Stromal cell of bone marrow (primary cell): Measurements from ENCODE around the gene IZUMO4.

ENCODE experiments used
- DNase-seq: peaks from one replicate; pipeline ENCODE4 v3.0.0-alpha.2; 2012; ENCODE audit warnings: low read depth

Gene IZUMO4

GRCh38 chr19:2110822-2111221, 14.1 kb downstream of the IZUMO4 start:
- no peak for DNase-seq

GRCh38 chr19:2111425-2111824, 14.7 kb downstream of the IZUMO4 start:
- DNase-seq = no peak

- no peak for DNase-seq
Observed at GRCh38 chr19:2111886-2112285, 15.2 kb downstream of the IZUMO4 start.

- DNase-seq = no peak
Observed at GRCh38 chr19:2112516-2113320, 16.0 kb downstream of the IZUMO4 start.

DNA sequence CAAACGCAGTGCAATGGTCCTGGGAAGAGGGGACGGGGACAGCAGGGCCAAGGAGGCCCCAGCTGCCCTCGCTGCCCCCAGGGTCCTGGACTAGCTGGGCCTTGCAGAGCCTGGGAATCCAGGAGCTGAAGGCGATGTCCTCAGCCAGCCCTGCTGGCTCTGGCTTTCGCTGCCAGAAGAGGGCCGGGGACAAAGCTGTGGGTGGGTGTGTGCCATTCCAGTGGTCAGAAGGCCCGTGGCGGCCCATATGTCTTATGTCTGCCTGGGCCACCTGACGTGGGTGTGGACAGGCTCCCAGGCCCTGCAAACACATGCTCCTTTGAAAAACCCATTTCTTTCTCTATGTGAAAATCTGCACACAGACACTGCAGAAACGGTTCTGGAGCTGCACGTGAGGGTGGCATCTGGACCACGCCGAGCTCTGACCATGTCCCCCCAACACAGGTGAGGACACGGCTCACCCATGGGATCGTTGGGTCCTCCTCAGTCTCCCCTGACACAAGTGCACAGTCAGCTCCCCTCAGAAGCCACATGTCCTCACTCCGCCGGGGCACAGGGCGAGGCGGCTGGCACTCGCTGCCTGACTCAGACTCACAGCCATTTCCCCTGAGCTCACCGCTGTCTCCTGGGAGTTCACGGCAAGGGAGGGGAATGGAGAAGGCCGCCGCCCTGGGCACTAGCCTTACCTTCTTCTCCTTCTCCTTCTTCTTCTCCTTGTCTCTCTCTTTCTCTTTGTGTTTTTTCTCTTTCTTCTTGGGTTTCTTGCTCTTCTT, 16.9 kb downstream of the IZUMO4 start:
- no peak for DNase-seq

GRCh38 chr19:2114218-2114617, 17.5 kb downstream of the IZUMO4 start:
- DNase-seq = no peak

DNA sequence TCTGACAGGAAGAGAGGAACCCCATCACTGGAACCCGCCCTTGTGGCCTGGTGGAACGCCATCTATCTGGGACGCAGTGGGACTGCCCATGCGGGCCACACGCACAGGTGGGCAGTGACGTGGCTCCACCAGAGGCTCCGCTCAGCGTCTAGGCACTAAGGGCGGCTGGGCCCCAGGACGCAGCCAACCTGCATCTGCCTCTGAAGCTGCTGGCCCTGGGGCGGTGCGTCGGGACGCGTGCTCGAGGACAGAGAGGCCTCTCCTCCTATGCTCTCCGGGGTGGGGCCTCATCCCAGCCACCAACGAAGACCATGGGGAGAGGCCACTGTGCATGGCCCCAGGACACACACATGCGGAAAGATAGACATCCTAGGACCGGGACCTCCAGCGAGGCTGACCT, 18.1 kb downstream of the IZUMO4 start:
- no peak for DNase-seq

DNA sequence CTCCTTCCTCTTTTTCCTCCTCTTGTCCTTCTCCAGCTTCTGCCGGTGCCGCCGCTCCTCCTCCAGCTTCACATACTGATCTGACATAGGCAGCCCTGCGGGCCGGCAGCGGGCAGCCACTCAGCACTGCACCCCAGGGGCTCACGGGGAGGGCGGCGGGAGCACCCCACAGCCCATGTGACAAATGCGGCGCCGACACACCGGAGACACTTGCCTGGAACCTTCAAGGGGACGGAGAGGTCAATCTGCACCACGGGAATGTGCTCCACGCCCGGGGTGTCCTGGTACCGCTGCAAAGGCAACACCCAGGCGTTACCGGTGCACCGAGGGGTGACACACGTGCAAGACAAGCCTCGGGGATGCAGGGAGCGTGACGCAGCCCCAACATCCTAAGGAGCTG, 18.6 kb downstream of the IZUMO4 start:
- DNase-seq = no peak

GRCh38 chr19:2115911-2116426, 19.3 kb downstream of the IZUMO4 start:
- DNase-seq = no peak

GRCh38 chr19:2116507-2116906, 19.8 kb downstream of the IZUMO4 start:
- DNase-seq = no peak

DNA sequence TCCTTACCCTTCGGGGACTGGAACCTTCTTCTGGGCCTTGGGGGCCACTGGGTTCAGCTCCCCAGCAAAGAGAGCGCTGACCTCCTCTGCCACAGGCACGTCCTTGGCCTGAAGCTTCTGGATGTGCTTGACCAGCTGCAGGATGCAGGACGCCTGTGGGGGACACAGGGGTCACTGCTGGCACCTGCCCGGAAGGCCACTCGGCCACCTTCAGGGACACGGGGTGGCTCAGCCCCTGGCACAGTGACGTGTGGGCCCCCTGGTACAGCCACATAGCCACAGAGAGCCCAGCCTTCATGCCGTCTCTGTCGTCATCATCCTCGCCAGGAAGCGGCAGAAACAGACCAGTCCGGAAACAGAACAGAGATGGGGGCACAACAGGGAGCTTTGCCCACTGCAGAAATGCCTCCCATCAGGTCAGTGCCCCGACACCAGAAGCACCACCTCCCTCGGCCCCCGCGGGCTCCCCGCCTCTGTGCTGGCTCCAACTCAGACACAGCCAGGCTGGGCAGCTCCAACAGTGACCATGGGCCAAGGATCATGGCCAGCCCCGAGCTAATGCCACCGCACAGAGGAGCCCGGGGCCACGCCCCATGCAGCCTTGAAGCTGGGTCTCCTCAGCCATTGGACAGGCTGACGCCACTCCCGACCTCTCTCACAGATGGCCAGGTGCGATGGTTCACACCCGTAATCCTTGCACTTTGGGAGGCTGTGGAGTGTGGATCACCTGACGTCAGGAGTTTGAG, 20.7 kb downstream of the IZUMO4 start:
- DNase-seq = no peak

GRCh38 chr19:2118438-2118837, 21.7 kb downstream of the IZUMO4 start:
- no peak for DNase-seq

- DNase-seq = no peak
Observed at GRCh38 chr19:2119921-2120785, 23.4 kb downstream of the IZUMO4 start.

GRCh38 chr19:2120821-2121220, 24.1 kb downstream of the IZUMO4 start:
- no peak for DNase-seq

- DNase-seq = no peak
Observed at GRCh38 chr19:2121416-2122051, 24.8 kb downstream of the IZUMO4 start.

- DNase-seq = no peak
Observed at GRCh38 chr19:2122251-2122650, 25.5 kb downstream of the IZUMO4 start.

- no peak for DNase-seq
Observed at GRCh38 chr19:2122982-2123381, 26.3 kb downstream of the IZUMO4 start.

DNA sequence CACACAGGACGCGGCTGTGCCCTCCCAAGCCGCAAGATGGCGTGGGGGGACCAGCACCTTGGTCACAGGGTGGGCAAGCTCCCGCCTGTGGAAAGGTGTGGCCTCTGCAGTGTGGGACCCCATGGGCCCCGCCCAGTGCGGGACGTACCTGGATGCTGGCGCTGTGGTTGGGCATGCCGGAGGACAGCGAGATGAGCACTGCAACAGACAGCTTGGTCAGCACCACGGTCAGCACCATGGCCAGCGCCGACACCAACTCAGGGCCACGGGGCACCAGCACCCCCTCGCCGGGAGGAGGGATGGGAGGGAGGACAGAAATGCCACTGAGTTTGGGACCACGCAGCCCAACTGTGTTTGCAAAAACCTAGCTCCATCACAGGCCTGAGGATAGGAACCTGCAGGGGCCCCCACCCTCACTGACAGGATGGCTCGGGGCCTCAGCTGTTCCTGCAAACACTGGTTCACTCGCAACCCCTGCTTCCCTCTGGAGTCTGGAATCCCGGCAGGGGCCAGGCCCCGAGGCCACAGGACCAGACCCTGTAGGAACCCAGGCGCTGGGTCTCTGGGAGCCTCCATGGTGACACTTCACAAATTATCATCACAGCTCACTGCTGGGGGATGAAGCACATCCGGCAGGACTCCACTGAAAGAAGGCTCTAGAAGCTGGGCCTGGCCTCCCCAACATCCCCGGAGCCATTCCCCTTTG, 27.1 kb downstream of the IZUMO4 start:
- no peak for DNase-seq

- no peak for DNase-seq
Observed at GRCh38 chr19:2126879-2127518, 30.3 kb downstream of the IZUMO4 start.

GRCh38 chr19:2127758-2128157, 31.0 kb downstream of the IZUMO4 start:
- DNase-seq = no peak
